Esophagus muscularis mucosa (tissue), 3 donors: ENCODE data around the gene CCDC85C.

Source experiments
- CTCF ChIP-seq, 3 experiments: fragments of 200-600 bp in 2 of 3; fragments of 450-650 bp in 1 of 3; sonication (generic) in 2 of 3; IDR thresholded peaks; one replicate each; pipeline ENCODE4 v1.5.1; 2017 to 2019; ENCODE audit warnings: antibody characterized with exemption in 3 of 3, mild to moderate bottlenecking in 2 of 3, moderate library complexity in 1 of 3
- EP300 ChIP-seq: sonication (generic); formaldehyde crosslinking; IDR thresholded peaks from one replicate; pipeline ENCODE4 v1.6.1; 2017; ENCODE audit warnings: antibody characterized with exemption

- TF ChIP-seq EP300: no peak
- no peak for TF ChIP-seq CTCF (IDR thresholded peaks at IDR 0.05)
These were observed 4.6 kb downstream of the CCDC85C start for GRCh38 chr14:99599393-99599792.
